K562 (cell line): Measurements from ENCODE around the gene PLEKHA7. TPM values are rescaled to one million over a fixed set of nuclear protein-coding genes. Genes with fewer than 3 reads are reported as not detected.

Experiments used
- ATAC-seq: fragments of 200-7000 bp; cut with Tn5 transposase; 3 replicates; pipeline ENCODE4 v1.9.1; 2020; ENCODE audit warnings: moderate library complexity
- BruUV-seq: library from RNA; stranded (reverse); fragments of 400-500 nt; replicated peaks from 2 replicates; lab custom pipeline; 2021; lab: Mats Ljungman, UMichigan
- CTCF ChIA-PET: fragments of 300-600 bp; formaldehyde crosslinking; extraction: SDS; loops from one replicate; lab custom pipeline; 2021; ENCODE audit warnings: low intra/inter-chr PET ratio; lab: Yijun Ruan, JAX
- POLR2A ChIA-PET: fragments of 300-600, 350-650 bp; sonication (Branson Sonifier 250); formaldehyde crosslinking; extraction: SDS; loops from one replicate; lab custom pipeline; 2021; ENCODE audit warnings: antibody characterized with exemption, inconsistent platforms; lab: Yijun Ruan, JAX
- DNase-seq, 4 experiments: peaks; one replicate each; pipeline versions ENCODE4 v3.0.0 to v3.0.0-alpha.2; 2011 to 2018; ENCODE audit warnings: low spot score in 3 of 4, mixed read lengths in 3 of 4; ENCODE audit errors: extremely low read depth in 1 of 4
- FAIRE-seq: peaks from 2 replicates; lab custom pipeline; 2011; peaks lifted over from hg19 to GRCh38; lab: Jason Lieb, UNC
- H2AFZ ChIP-seq: 2 replicates; pipeline ENCODE4 v1.6.0; 2011; ENCODE audit warnings: low read depth, low read length, control low read depth, inconsistent platforms
- H3K27ac ChIP-seq: fragments of 200-600 bp; 3 replicates; pipeline ENCODE4 v1.8.0; 2011; ENCODE audit warnings: low read depth, mild to moderate bottlenecking, control low read depth, inconsistent platforms, low read length, moderate library complexity, mixed read lengths; ENCODE audit errors: extremely low read depth
- H3K27me3 ChIP-seq, 2 experiments: fragments of 300-600 bp in 1 of 2; 2 replicates in 1 of 2; 3 replicates in 1 of 2; pipeline versions ENCODE4 v1.6.0 to v1.8.0; 2011; ENCODE audit warnings: inconsistent platforms in 2 of 2, low read length in 2 of 2, mild to moderate bottlenecking in 1 of 2, mixed read lengths in 1 of 2, moderate library complexity in 1 of 2; ENCODE audit not compliant: control insufficient read depth in 2 of 2, insufficient read depth in 2 of 2
- H3K36me3 ChIP-seq: fragments of 300-600 bp; 3 replicates; pipeline ENCODE4 v1.8.0; 2011; ENCODE audit warnings: mild to moderate bottlenecking, low read length, inconsistent platforms; ENCODE audit not compliant: control insufficient read depth, insufficient read depth
- H3K4me1 ChIP-seq, 2 experiments: fragments of 200-600 bp in 1 of 2; replicated peaks in 1 of 2; 2 replicates in 1 of 2; 3 replicates in 1 of 2; pipeline versions ENCODE4 v1.5.1 to v1.8.0; 2011; ENCODE audit warnings: inconsistent platforms in 2 of 2, low read length in 2 of 2, mild to moderate bottlenecking in 1 of 2, mixed read lengths in 1 of 2, moderate library complexity in 1 of 2; ENCODE audit not compliant: control insufficient read depth in 2 of 2, insufficient read depth in 2 of 2
- H3K4me2 ChIP-seq: 2 replicates; pipeline ENCODE4 v1.6.1; 2011; ENCODE audit warnings: low read length, control low read depth, inconsistent platforms, mixed read lengths; ENCODE audit not compliant: insufficient read depth
- H3K4me3 ChIP-seq: fragments of 200-600 bp; sonication (generic), shearing (Covaris generic); 2 replicates; pipeline ENCODE4 v1.5.1; 2016; ENCODE audit warnings: control low read depth, inconsistent platforms
- H3K79me2 ChIP-seq: fragments of 200-600 bp; 3 replicates; pipeline ENCODE4 v1.8.0; 2011; ENCODE audit warnings: low read length, inconsistent platforms; ENCODE audit not compliant: control insufficient read depth, insufficient read depth
- H3K9ac ChIP-seq, 2 experiments: 2 replicates each; pipeline versions ENCODE4 v1.6.0 to v1.6.1; 2011; ENCODE audit warnings: low read depth in 2 of 2, low read length in 2 of 2, control low read depth in 1 of 2, inconsistent platforms in 1 of 2, mild to moderate bottlenecking in 1 of 2, mixed read lengths in 1 of 2; ENCODE audit not compliant: insufficient read depth in 1 of 2
- H3K9me1 ChIP-seq: one replicate; pipeline ENCODE4 v1.6.0; 2011; ENCODE audit warnings: inconsistent platforms, mild to moderate bottlenecking, low read length, moderate library complexity; ENCODE audit not compliant: control insufficient read depth, insufficient read depth
- H3K9me3 ChIP-seq: replicated peaks from 2 replicates; pipeline ENCODE4 v1.5.1; 2011; ENCODE audit warnings: low read depth, low read length, inconsistent platforms; ENCODE audit not compliant: control insufficient read depth, insufficient read depth
- H4K20me1 ChIP-seq: replicated peaks from 2 replicates; pipeline ENCODE4 v1.6.1; 2011; ENCODE audit warnings: low read length, inconsistent platforms, mixed read lengths; ENCODE audit not compliant: control insufficient read depth, insufficient read depth
- CBX5 ChIP-seq: IDR thresholded peaks from 2 replicates; pipeline ENCODE4 v1.6.1; 2014; ENCODE audit warnings: low read depth, borderline replicate concordance
- CC2D1A ChIP-seq: fragments of 450-650 bp; IDR thresholded peaks from 2 replicates; pipeline ENCODE4 v1.6.1; 2017; ENCODE audit warnings: mild to moderate bottlenecking
- EGR1 ChIP-seq: fragments of 450-650 bp; conservative IDR thresholded peaks from 2 replicates; pipeline ENCODE4 v1.6.1; 2017; ENCODE audit warnings: mild to moderate bottlenecking
- FOXJ2 ChIP-seq: fragments of 200-800 bp; sonication (Bioruptor generic); IDR thresholded peaks from 2 replicates; pipeline ENCODE4 v1.6.1; 2016; ENCODE audit warnings: missing genetic modification characterization, missing compliant biosample characterization
- RBBP5 ChIP-seq: fragments of 200-600 bp; sonication (generic); IDR thresholded peaks from 2 replicates; pipeline ENCODE4 v1.6.1; 2012; ENCODE audit warnings: borderline replicate concordance, mild to moderate bottlenecking, low read length, control low read depth, inconsistent platforms; ENCODE audit not compliant: insufficient read depth, poor library complexity, severe bottlenecking
- ZNF224 ChIP-seq: sonication (generic); formaldehyde crosslinking; IDR thresholded peaks from 2 replicates; pipeline ENCODE4 v1.8.0; 2022; ENCODE audit warnings: mild to moderate bottlenecking, missing genetic modification reagents
- ZNF780A ChIP-seq: fragments of 250-450 bp; sonication (Bioruptor Pico); IDR thresholded peaks from 2 replicates; pipeline ENCODE4 v1.5.0; 2021; ENCODE audit warnings: mild to moderate bottlenecking
- WGBS: fragments of 100-300 bp; shearing (Covaris generic); methylation state at CpG from one replicate; pipeline ENCODE4 v1.1.6; 2016; ENCODE audit warnings: low coverage, mixed read lengths; ENCODE audit not compliant: insufficient coverage; ENCODE audit errors: missing lambda C conversion rate; 5-methylcytosine and 5-hydroxymethylcytosine counted together
- in situ Hi-C: fragments of 300-500 bp; cut with MboI; formaldehyde crosslinking; loops from 4 replicates; pipeline ENCODE4 v1.15.0; 2018; ENCODE audit warnings: inconsistent platforms, mixed read lengths
- intact Hi-C: fragments of 100-400 bp; cut with micrococcal nuclease; formaldehyde crosslinking; loops from 2 replicates; pipeline ENCODE4 v1.14.2; 2022
- polyA plus RNA-seq, 8 experiments: library from polyadenylated mRNA; depleted of rRNA in 4 of 8; stranded (reverse) in 5 of 8; unstranded in 3 of 8; fragments of >200 nt; fragmentation: Nextera tagmentation in 2 of 8; fragmentation: Illumina TruSeq in 1 of 8; extraction: Ambion mirVana in 2 of 8; extraction: Trizol in 1 of 8; gene quantifications; 2 replicates each; pipeline versions ENCODE4 v1.2.1 to v1.2.3, GENCODE V29; 2011 to 2014; ENCODE audit warnings: inconsistent platforms in 1 of 8, missing spikeins in 1 of 8
- total RNA-seq, 7 experiments: library from RNA; depleted of rRNA in 6 of 7; stranded (reverse); fragments of >200 nt in 6 of 7; fragmentation: Illumina TruSeq in 2 of 7; extraction: Trizol in 2 of 7; gene quantifications; 2 replicates each; pipeline versions ENCODE4 v1.2.1 to v1.2.3, GENCODE V29; 2011 to 2021; ENCODE audit warnings: low replicate concordance in 1 of 7
- TF ChIP-seq, protein P1 (sequence below): IDR thresholded peaks from 2 replicates; pipeline ENCODE4 v1.6.1; 2011; ENCODE audit warnings: borderline replicate concordance, low read depth, mild to moderate bottlenecking, moderate library complexity, low read length; ENCODE audit not compliant: insufficient read depth, poor library complexity, severe bottlenecking
- TF ChIP-seq, protein P2 (sequence below), 2 experiments: fragments of 450-650 bp; IDR thresholded peaks; 2 replicates each; pipeline ENCODE4 v1.6.1; 2018; ENCODE audit warnings: mild to moderate bottlenecking in 2 of 2, low read depth in 1 of 2; ENCODE audit not compliant: partially characterized antibody in 2 of 2

The PLEKHA7 gene
- total and polyA plus RNA-seq, 9 of the 15 experiments (the other 6 are each of a cell fraction or from before 2014, with no cell fraction given): 0.06 to 0.77 (median 0.20) TPM; not detected in 1

DNA sequence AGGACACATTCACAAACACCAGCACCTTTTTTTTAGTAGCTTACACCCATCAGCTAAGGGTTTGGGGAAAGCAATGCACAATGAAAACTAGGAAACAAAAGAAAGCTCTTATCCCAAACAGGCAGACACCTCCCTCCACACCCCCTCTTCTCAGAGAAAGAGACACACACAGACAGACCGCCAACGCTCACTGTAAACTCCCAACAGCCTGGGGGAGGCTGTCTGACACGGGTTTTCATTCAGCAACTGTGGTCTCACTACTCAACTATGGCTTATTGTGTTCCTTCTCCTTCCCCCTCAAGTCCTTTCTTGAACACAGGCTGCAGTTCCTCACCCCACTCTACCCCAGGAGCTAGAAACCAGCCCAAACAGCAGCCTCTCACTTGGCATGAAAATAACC, 152.4 kb downstream of the PLEKHA7 start:
- WGBS: 10% methylated on average over 3 of the region's 3 CpGs
- Histone ChIP-seq H3K79me2 (no peaks in the 10 kb centered on the region), H3K4me3 (no peak overlapping the region), H3K36me3 (no peaks in the 10 kb centered on the region), H3K27me3 (peaks cover 0 to 3% of the 10 kb centered on the region in 2 experiments; a peak in 1 of 5 replicates), H3K27ac (no peak overlapping the region), H2AFZ (peak overlapping the region; percentile 53), H4K20me1 (no peaks in the 10 kb centered on the region), H3K9me3 (no peaks in the 10 kb centered on the region; the same call in 1 of the 2 replicates), H3K9me1 (no peaks in the 10 kb centered on the region), H3K9ac (0 out of 4 replicates have a peak overlapping the region, but pooled peaks of 1 of the 2 experiments have one; percentile 24), H3K4me1 (peaks cover 10 to 23% of the 10 kb centered on the region in 2 experiments; a peak in 3 of 5 replicates), H3K4me2 (no peak overlapping the region)
- FAIRE-seq: no peak
- BruUV-seq: no TSS peak
- in situ Hi-C loops: no loop called here
- ChIA-PET POLR2A (interaction anchor here (0.8 to 1.3 kb wide), 3 partner anchors 12 to 56 kb away, joined by 3 to 5 read pairs (median 4); no protein-coding TSS in a partner anchor), CTCF (no interaction called here)
- ATAC-seq: peak; percentile 13; the same call in 2 of the 3 replicates
- TF ChIP-seq ZNF780A (no peak), RBBP5 (no peak), EGR1 (peak; percentile 53), CC2D1A (no peak), ZNF224 (CRISPR knock-in tag) (no peak), CBX5 (no peak), FOXJ2 (tag) (no peak)
- TF ChIP-seq, protein P1, sequence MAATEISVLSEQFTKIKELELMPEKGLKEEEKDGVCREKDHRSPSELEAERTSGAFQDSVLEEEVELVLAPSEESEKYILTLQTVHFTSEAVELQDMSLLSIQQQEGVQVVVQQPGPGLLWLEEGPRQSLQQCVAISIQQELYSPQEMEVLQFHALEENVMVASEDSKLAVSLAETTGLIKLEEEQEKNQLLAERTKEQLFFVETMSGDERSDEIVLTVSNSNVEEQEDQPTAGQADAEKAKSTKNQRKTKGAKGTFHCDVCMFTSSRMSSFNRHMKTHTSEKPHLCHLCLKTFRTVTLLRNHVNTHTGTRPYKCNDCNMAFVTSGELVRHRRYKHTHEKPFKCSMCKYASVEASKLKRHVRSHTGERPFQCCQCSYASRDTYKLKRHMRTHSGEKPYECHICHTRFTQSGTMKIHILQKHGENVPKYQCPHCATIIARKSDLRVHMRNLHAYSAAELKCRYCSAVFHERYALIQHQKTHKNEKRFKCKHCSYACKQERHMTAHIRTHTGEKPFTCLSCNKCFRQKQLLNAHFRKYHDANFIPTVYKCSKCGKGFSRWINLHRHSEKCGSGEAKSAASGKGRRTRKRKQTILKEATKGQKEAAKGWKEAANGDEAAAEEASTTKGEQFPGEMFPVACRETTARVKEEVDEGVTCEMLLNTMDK: no peak
- TF ChIP-seq, protein P2, sequence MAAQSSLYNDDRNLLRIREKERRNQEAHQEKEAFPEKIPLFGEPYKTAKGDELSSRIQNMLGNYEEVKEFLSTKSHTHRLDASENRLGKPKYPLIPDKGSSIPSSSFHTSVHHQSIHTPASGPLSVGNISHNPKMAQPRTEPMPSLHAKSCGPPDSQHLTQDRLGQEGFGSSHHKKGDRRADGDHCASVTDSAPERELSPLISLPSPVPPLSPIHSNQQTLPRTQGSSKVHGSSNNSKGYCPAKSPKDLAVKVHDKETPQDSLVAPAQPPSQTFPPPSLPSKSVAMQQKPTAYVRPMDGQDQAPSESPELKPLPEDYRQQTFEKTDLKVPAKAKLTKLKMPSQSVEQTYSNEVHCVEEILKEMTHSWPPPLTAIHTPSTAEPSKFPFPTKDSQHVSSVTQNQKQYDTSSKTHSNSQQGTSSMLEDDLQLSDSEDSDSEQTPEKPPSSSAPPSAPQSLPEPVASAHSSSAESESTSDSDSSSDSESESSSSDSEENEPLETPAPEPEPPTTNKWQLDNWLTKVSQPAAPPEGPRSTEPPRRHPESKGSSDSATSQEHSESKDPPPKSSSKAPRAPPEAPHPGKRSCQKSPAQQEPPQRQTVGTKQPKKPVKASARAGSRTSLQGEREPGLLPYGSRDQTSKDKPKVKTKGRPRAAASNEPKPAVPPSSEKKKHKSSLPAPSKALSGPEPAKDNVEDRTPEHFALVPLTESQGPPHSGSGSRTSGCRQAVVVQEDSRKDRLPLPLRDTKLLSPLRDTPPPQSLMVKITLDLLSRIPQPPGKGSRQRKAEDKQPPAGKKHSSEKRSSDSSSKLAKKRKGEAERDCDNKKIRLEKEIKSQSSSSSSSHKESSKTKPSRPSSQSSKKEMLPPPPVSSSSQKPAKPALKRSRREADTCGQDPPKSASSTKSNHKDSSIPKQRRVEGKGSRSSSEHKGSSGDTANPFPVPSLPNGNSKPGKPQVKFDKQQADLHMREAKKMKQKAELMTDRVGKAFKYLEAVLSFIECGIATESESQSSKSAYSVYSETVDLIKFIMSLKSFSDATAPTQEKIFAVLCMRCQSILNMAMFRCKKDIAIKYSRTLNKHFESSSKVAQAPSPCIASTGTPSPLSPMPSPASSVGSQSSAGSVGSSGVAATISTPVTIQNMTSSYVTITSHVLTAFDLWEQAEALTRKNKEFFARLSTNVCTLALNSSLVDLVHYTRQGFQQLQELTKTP (IDR thresholded peaks at IDR 0.05; ENCODE audit: low read depth in 1 of 2, partially characterized antibody in 2 of 2): no peak
- intact Hi-C loops: no loop called here
- DNase-seq: peak in 3 of 4 experiments; percentile 24 to 44 (median 39)
